ENCODE measurements around the gene ELL. TPM values are rescaled to one million over a fixed set of nuclear protein-coding genes. Genes with fewer than 3 reads are reported as not detected.

ELL gene
- total RNA-seq, 4 donors from 2014 or later: 9.1 to 35.1 (median 20.1) TPM

DNA sequence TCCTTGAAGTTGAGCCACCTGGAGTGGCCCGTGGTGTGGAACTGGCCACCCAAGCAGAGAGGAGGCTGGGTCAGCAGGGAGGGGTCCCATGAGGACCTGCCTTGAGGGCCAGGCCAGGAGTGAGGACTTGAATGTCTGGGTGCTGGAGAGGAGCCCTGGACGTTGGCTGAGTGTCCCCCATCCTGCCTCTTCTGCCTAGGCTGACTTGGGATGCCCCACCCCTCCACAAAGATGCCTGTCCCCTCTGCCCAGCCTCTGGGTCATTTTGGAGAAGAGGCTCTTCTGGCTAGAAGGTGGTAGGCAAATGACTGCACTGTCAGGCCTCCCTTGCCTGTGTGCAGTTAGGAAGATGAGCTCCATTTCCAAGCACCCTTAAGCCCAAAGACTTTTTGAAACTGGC lies 100.9 kb downstream of the ELL start:
- intact Hi-C loops (cut with DNase I): no loop called here
- no peak for DNase-seq (ENCODE audit: extremely low spot score)
- peak overlapping the region; percentile 67 to 95 (median 78) for H3K4me3 ChIP-seq

DNA sequence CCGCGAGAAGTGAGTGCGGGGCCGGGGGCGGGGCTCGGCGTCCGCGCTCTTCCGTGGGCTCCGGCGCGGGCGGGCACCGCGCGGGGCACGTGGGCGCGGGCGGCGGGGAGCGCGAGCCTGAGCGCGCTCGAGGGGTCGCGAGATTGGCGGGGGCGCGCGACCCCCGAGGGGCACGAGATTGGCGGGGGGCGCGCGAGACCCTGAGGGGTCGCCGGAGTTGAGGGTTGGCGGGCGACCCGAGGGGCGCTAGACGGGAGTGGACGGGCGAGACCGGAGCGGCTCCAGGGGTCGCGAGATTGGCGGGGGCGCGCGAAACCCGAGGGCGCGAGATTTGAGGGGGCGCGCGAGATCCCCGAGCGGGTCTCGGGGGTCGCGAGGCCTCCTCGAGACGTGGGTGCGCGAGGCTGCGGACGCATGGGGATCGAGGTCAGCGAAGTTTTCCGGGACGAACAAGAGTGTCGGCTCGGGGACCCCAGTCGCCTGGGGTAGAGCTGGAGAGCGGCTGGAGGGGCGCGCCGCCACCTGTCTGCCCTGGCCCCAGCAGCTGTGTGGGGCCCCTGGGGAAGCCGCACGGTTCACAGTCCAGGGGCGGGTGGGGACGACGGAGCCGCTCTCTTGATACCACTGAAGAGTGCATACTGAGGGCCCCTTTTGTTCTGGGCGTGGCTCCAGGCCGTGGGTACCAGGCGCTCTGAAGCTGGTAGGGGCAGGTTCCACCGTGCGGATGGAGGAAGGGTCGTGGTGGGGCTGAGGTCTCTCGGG lies 102.0 kb downstream of the ELL start:
- H3K36me3 ChIP-seq: no peaks in the 10 kb centered on the region
- peak overlapping the region; percentile 86 to 88 (median 88) for H3K27ac ChIP-seq (replicated peaks in 1 of 4)
- H3K9me3 ChIP-seq: no peaks in the 10 kb centered on the region
- H3K4me1 ChIP-seq: peaks cover 76 to 95% (median 94%) of the 10 kb centered on the region in 4 donors
- intact Hi-C loops (cut with DNase I): no loop called here
- DNase-seq (ENCODE audit: extremely low spot score): no peak
- H3K4me3 ChIP-seq: peak overlapping the region; percentile 67 to 95 (median 78)
- WGBS: 0% methylated on average over 22 of the region's 97 CpGs
- H3K27me3 ChIP-seq: no peaks in the 10 kb centered on the region
- TF ChIP-seq POLR2A (IDR thresholded peaks at IDR 0.05; ENCODE audit: low read depth) (no peak), POLR2AphosphoS5 (IDR thresholded peaks at IDR 0.05) (no peak), EP300 (IDR thresholded peaks at IDR 0.05) (no peak)
- TF ChIP-seq, protein P1, sequence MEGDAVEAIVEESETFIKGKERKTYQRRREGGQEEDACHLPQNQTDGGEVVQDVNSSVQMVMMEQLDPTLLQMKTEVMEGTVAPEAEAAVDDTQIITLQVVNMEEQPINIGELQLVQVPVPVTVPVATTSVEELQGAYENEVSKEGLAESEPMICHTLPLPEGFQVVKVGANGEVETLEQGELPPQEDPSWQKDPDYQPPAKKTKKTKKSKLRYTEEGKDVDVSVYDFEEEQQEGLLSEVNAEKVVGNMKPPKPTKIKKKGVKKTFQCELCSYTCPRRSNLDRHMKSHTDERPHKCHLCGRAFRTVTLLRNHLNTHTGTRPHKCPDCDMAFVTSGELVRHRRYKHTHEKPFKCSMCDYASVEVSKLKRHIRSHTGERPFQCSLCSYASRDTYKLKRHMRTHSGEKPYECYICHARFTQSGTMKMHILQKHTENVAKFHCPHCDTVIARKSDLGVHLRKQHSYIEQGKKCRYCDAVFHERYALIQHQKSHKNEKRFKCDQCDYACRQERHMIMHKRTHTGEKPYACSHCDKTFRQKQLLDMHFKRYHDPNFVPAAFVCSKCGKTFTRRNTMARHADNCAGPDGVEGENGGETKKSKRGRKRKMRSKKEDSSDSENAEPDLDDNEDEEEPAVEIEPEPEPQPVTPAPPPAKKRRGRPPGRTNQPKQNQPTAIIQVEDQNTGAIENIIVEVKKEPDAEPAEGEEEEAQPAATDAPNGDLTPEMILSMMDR (IDR thresholded peaks at IDR 0.05): no peak

More for the DNA sequence above, 100.9 kb downstream of the ELL start:
- H3K4me1 ChIP-seq: peaks cover 78 to 95% (median 94%) of the 10 kb centered on the region in 4 donors
- no peaks in the 10 kb centered on the region for H3K27me3 ChIP-seq
- peak overlapping the region; percentile 86 to 88 (median 88) for H3K27ac ChIP-seq (replicated peaks in 1 of 4)
- no peak for TF ChIP-seq POLR2A (IDR thresholded peaks at IDR 0.05; ENCODE audit: low read depth)
- TF ChIP-seq EP300 (IDR thresholded peaks at IDR 0.05): no peak
- TF ChIP-seq, protein P1 (IDR thresholded peaks at IDR 0.05): no peak
- no peak for TF ChIP-seq POLR2AphosphoS5 (IDR thresholded peaks at IDR 0.05)
- WGBS: 43% methylated on average over 2 of the region's 2 CpGs
- H3K9me3 ChIP-seq: no peaks in the 10 kb centered on the region
- H3K36me3 ChIP-seq: no peaks in the 10 kb centered on the region

DNA sequence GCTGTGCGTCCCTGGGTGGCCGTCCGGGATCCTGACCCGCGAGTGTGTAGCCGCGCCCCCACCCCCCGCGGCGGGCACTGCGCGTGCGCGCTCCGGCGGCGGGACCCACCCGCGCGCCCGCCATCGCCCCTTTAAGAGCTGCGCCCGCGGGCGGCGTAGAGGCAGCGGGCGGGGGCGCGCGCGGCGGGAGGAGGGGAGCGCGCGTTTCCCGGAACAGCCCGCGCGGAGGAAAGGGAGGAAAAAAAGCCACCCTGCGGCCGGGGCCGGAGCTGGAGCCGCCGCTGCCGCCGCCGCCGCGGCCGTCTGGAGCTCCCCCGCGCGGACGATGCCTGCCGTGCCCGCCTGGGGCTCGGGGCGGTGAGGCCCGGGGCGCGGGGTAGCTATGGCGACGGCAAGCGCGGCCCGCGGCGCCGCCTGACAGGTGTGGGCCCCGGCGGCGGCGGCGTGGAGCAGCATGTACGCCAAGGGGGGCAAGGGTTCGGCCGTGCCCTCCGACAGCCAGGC lies 102.6 kb downstream of the ELL start, which contains the start of gene SSBP4:
TSS of gene SSBP4 (plus strand) at position 204 of the 504 bp plus-strand sequence. CDS start at position 455, 251 bp downstream.
- Histone ChIP-seq H3K9me3 (no peaks in the 10 kb centered on the region), H3K27ac (replicated peaks in 1 of 4) (peak within 1 kb of the TSS; percentile 86 to 88 (median 88)), H3K27me3 (no peaks in the 10 kb centered on the region), H3K36me3 (no peaks in the 10 kb centered on the region), H3K4me3 (peak within 1 kb of the TSS; percentile 67 to 95 (median 78)), H3K4me1 (peaks cover 76 to 95% (median 94%) of the 10 kb centered on the region in 4 donors)
- TF ChIP-seq EP300 (IDR thresholded peaks at IDR 0.05) (no peak), POLR2AphosphoS5 (IDR thresholded peaks at IDR 0.05) (peak; percentile 43 to 66), POLR2A (IDR thresholded peaks at IDR 0.05; ENCODE audit: low read depth) (no peak)
- TF ChIP-seq, protein P1 (IDR thresholded peaks at IDR 0.05): peak; percentile 26 to 53 (median 50)
- DNase-seq (ENCODE audit: extremely low spot score): no peak
- no CpG with 5 or more reads among the region's 80 CpGs for WGBS
- intact Hi-C loops (cut with DNase I): no loop called here

DNA sequence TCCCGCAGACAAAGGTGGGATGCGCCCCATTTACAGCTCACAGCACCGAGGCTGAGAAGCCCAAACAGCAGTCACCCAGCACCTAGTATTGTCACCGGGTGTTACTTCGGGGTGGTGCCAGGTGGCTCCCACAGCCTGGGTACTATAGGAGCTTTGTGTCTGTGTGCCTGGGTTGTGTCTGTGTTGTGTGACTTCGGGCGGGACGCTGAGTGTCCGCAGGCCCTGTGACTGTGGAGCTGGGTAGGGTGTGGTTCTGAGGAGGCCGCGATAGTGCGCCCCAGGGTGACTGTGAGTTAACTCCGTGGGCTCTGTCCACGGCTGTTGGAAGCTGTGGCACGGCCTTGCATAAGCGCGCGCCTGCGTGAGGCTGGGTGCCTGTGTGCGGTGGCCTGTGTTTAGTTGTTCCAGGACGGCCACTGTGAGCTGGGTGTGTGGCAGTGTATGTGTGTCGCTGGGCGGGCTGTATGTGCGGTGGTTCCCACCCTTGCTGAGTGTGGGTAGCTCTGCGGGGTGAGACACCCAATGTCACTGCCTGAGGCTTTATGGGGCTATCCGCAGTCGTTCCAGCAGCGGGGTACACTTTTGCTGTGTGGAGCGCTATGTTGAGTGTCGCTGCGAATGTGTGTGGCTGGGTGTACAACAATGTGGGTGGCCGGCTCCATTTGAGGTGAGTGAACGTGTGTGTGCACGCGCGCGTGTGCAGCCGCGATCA lies 103.2 kb downstream of the ELL start:
- peaks cover 72 to 92% (median 90%) of the 10 kb centered on the region in 4 donors for H3K4me1 ChIP-seq

DNA sequence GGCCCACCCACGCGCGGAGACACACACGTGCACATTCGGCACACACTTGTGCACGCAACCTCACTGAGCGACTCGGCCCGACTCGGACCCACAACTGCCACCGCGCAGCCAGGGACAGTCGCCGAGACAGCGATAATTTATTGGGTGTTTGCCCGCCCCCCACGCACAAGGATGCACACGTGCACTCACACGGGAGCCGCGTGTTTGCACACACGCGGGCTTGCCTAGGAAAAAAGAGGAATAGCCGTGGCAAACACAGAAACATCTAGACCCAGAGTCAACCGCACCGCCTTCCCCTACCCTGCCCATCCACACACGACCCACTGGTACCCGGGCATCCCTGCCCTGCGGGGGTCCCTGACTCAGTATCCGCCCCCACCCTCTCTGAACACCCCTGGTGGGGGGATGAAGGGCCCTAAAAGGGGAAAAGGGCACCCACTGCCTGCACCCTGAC lies 103.8 kb downstream of the ELL start:
- DNase-seq (ENCODE audit: extremely low spot score): no peak
- TF ChIP-seq POLR2AphosphoS5 (IDR thresholded peaks at IDR 0.05) (no peak), EP300 (IDR thresholded peaks at IDR 0.05) (no peak), POLR2A (IDR thresholded peaks at IDR 0.05; ENCODE audit: low read depth) (no peak)
- TF ChIP-seq, protein P1 (IDR thresholded peaks at IDR 0.05): no peak
- peaks cover 67 to 86% (median 85%) of the 10 kb centered on the region in 4 donors for H3K4me1 ChIP-seq
- 27% methylated on average over 13 of the region's 30 CpGs for WGBS
- no peaks in the 10 kb centered on the region for H3K27me3 ChIP-seq
- no peaks in the 10 kb centered on the region for H3K36me3 ChIP-seq
- intact Hi-C loops (cut with DNase I): no loop called here
- H3K27ac ChIP-seq (replicated peaks in 1 of 4): peak overlapping the region; percentile 86 to 88 (median 88)
- no peaks in the 10 kb centered on the region for H3K9me3 ChIP-seq
- H3K4me3 ChIP-seq: peak overlapping the region; percentile 67 to 95 (median 78)

More for the DNA sequence above, 103.2 kb downstream of the ELL start:
- no peak for DNase-seq (ENCODE audit: extremely low spot score)
- Histone ChIP-seq H3K36me3 (no peaks in the 10 kb centered on the region), H3K4me3 (peak overlapping the region; percentile 67 to 95 (median 78)), H3K9me3 (no peaks in the 10 kb centered on the region), H3K27ac (replicated peaks in 1 of 4) (peak overlapping the region; percentile 86 to 88 (median 88)), H3K27me3 (no peaks in the 10 kb centered on the region)
- intact Hi-C loops (cut with DNase I): no loop called here
- no peak for TF ChIP-seq EP300 (IDR thresholded peaks at IDR 0.05)
- WGBS: 30% methylated on average over 11 of the region's 39 CpGs
